CD14-positive monocyte (primary cell): ENCODE results near the gene PDS5B. TPM values are rescaled to one million over a fixed set of nuclear protein-coding genes. Genes with fewer than 3 reads are reported as not detected.

Experiments
- DNase-seq, 3 donors: peaks; one replicate each; pipeline ENCODE4 v3.0.0-alpha.2; 2011 to 2022
- H2AFZ ChIP-seq: 2 replicates; pipeline ENCODE4 v1.6.0; 2012; ENCODE audit warnings: mild to moderate bottlenecking, low read depth, low read length, inconsistent platforms; ENCODE audit not compliant: insufficient read depth, poor library complexity, severe bottlenecking
- H3K27ac ChIP-seq, 2 donors: 1 replicate in 1 of 2; 2 replicates in 1 of 2; pipeline ENCODE4 v1.5.1; 2012 to 2013; ENCODE audit warnings: low read length in 2 of 2, control low read depth in 1 of 2, inconsistent platforms in 1 of 2, low read depth in 1 of 2, mild to moderate bottlenecking in 1 of 2
- H3K27me3 ChIP-seq, 2 donors: one replicate each; pipeline versions ENCODE4 v1.6.0 to v1.6.1; 2011 to 2013; ENCODE audit warnings: low read length in 2 of 2; ENCODE audit not compliant: control insufficient read depth in 2 of 2, insufficient read depth in 2 of 2
- H3K36me3 ChIP-seq, 2 donors: replicated peaks in 1 of 2; 1 replicate in 1 of 2; 2 replicates in 1 of 2; pipeline versions ENCODE4 v1.5.1 to v1.6.1; 2012 to 2013; ENCODE audit warnings: low read length in 2 of 2, control low read depth in 1 of 2, inconsistent platforms in 1 of 2, mild to moderate bottlenecking in 1 of 2; ENCODE audit not compliant: insufficient read depth in 2 of 2, control insufficient read depth in 1 of 2
- H3K4me1 ChIP-seq, 2 donors: 1 replicate in 1 of 2; 2 replicates in 1 of 2; pipeline versions ENCODE4 v1.5.1 to v1.6.1; 2012 to 2013; ENCODE audit warnings: low read length in 2 of 2, control low read depth in 1 of 2, inconsistent platforms in 1 of 2, mild to moderate bottlenecking in 1 of 2, moderate library complexity in 1 of 2; ENCODE audit not compliant: insufficient read depth in 2 of 2, control insufficient read depth in 1 of 2
- H3K4me2 ChIP-seq: replicated peaks from 2 replicates; pipeline ENCODE3; 2012; ENCODE audit warnings: low read length, moderate library complexity, mild to moderate bottlenecking; ENCODE audit not compliant: poor library complexity, severe bottlenecking; ENCODE audit errors: extremely low read depth
- H3K4me3 ChIP-seq, 3 experiments: fragments of 200-600 bp in 1 of 3; sonication (generic) in 1 of 3; replicated peaks in 1 of 3; 1 replicate in 2 of 3; 2 replicates in 1 of 3; pipeline ENCODE4 v1.5.1; 2011 to 2013; ENCODE audit warnings: low read length in 3 of 3, mild to moderate bottlenecking in 3 of 3, control low read depth in 2 of 3, low read depth in 2 of 3, inconsistent platforms in 1 of 3, moderate library complexity in 1 of 3
- H3K79me2 ChIP-seq: 2 replicates; pipeline ENCODE4 v1.6.0; 2012; ENCODE audit warnings: mild to moderate bottlenecking, control low read depth, inconsistent platforms, low read length, moderate library complexity; ENCODE audit not compliant: insufficient read depth
- H3K9ac ChIP-seq: 2 replicates; pipeline ENCODE4 v1.6.0; 2017; ENCODE audit warnings: low read length, mild to moderate bottlenecking; ENCODE audit not compliant: insufficient read depth, poor library complexity, severe bottlenecking
- H3K9me3 ChIP-seq, 2 donors: replicated peaks in 1 of 2; 1 replicate in 1 of 2; 2 replicates in 1 of 2; pipeline versions ENCODE4 v1.5.1 to v1.6.1; 2012 to 2013; ENCODE audit warnings: low read length in 2 of 2, control low read depth in 1 of 2; ENCODE audit not compliant: control insufficient read depth in 1 of 2, insufficient read depth in 1 of 2
- H4K20me1 ChIP-seq: 2 replicates; pipeline ENCODE4 v1.6.0; 2012; ENCODE audit warnings: mild to moderate bottlenecking, low read length, control low read depth, moderate library complexity; ENCODE audit not compliant: insufficient read depth
- H3K27ac Mint-ChIP-seq, 7 donors: one replicate each; pipeline ENCODE4 v1.8.0; 2020; ENCODE audit warnings: mild to moderate bottlenecking in 7 of 7, mixed read lengths in 7 of 7, moderate library complexity in 6 of 7, inconsistent platforms in 2 of 7
- H3K27me3 Mint-ChIP-seq, 3 donors: one replicate each; pipeline ENCODE4 v1.8.0; 2021 to 2022; ENCODE audit warnings: low read depth in 3 of 3, mild to moderate bottlenecking in 3 of 3, mixed read lengths in 3 of 3, moderate library complexity in 3 of 3, inconsistent platforms in 1 of 3
- H3K36me3 Mint-ChIP-seq, 2 donors: one replicate each; pipeline ENCODE4 v1.8.0; 2020; ENCODE audit warnings: mixed read lengths in 2 of 2, inconsistent platforms in 1 of 2, mild to moderate bottlenecking in 1 of 2
- H3K4me1 Mint-ChIP-seq: one replicate; pipeline ENCODE4 v1.8.0; 2020; ENCODE audit warnings: mild to moderate bottlenecking, mixed read lengths
- H3K4me3 Mint-ChIP-seq, 2 donors: one replicate each; pipeline ENCODE4 v1.8.0; 2020; ENCODE audit warnings: mild to moderate bottlenecking in 2 of 2, mixed read lengths in 2 of 2, moderate library complexity in 1 of 2
- H3K9me3 Mint-ChIP-seq, 7 donors: one replicate each; pipeline ENCODE4 v1.8.0; 2020 to 2022; ENCODE audit warnings: mixed read lengths in 7 of 7, mild to moderate bottlenecking in 6 of 7, moderate library complexity in 6 of 7, inconsistent platforms in 2 of 7
- WGBS: methylation state at CpG from one replicate; pipeline ENCODE4 v1.1.5; 2013; ENCODE audit warnings: missing lambda C conversion rate; ENCODE audit not compliant: insufficient coverage; 5-methylcytosine and 5-hydroxymethylcytosine counted together
- intact Hi-C, 2 donors: fragments of 100-400 bp; cut with micrococcal nuclease; formaldehyde crosslinking; loops; one replicate each; pipeline versions ENCODE4 v1.15.0 to v1.15.1; 2023
- polyA plus RNA-seq, 3 donors: library from polyadenylated mRNA; depleted of rRNA in 1 of 3; unstranded in 2 of 3; stranded (reverse) in 1 of 3; fragments of 300-500 nt in 2 of 3; fragments of >200 nt in 1 of 3; fragmentation: Illumina TruSeq in 2 of 3; gene quantifications; 1 replicate in 2 of 3; 2 replicates in 1 of 3; pipeline ENCODE4 v1.2.3, GENCODE V29; 2012 to 2021
- TF ChIP-seq, protein P1 (sequence below): fragments of 200-600 bp; IDR thresholded peaks from one replicate; pipeline ENCODE4 v1.8.0; 2022; ENCODE audit warnings: antibody characterized with exemption, mild to moderate bottlenecking

The PDS5B gene
- polyA plus RNA-seq, 3 donors = 9.0 to 33.0 (median 21.0) TPM

DNA sequence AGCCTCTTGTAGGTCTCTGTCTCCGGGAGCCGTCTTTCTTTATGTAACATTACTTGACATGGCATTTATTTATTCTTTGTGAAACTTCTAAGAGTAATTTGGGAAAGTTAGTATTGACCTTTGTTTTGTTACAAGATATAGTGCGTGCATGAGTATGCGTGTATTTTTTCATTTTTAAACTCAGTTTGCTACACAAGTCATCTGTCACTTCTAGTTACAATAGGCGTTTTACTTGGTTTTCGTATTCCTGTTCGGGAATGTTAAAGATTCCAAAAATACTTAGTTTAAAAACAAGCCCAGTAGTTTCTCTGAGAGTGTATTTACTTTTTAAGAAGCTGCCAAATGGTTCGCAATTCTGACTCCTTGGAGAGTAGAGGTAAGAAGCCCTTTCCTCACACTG is 3.2 kb downstream of the PDS5B start:
- peaks cover 2 to 3% of the 10 kb centered on the region in 2 donors for H3K27me3 ChIP-seq
- intact Hi-C loops = loop anchor here (5.0 to 10.0 kb wide), 6 partner anchors 48 to 955 kb away; partner anchors contain the start of gene N4BP2L2 (in 2 of the 2)
- H3K4me2 ChIP-seq = no peak overlapping the region
- Mint-ChIP-seq H3K4me3 (no peak overlapping the region), H3K27ac (peak overlapping the region in 1 of 7 donors; percentile 20), H3K27me3 (peaks cover 3 to 8% (median 5%) of the 10 kb centered on the region in 3 donors), H3K4me1 (peaks cover 48% of the 10 kb centered on the region), H3K36me3 (no peaks in the 10 kb centered on the region), H3K9me3 (peaks cover 0 to 3% (median 0%) of the 10 kb centered on the region in 7 donors)
- no peaks in the 10 kb centered on the region for H3K36me3 ChIP-seq
- no peak for DNase-seq
- H3K27ac ChIP-seq = no peak overlapping the region
- WGBS = no CpG with 5 or more reads among the region's 8 CpGs
- H3K4me1 ChIP-seq = peaks cover 17 to 27% of the 10 kb centered on the region in 2 donors
- peaks cover 68% of the 10 kb centered on the region for H4K20me1 ChIP-seq
- H3K9me3 ChIP-seq = no peaks in the 10 kb centered on the region
- no peak overlapping the region for H3K9ac ChIP-seq
- H3K79me2 ChIP-seq = peaks cover 74% of the 10 kb centered on the region
- no peak overlapping the region for H3K4me3 ChIP-seq
- H2AFZ ChIP-seq = no peak overlapping the region
- TF ChIP-seq, protein P1, sequence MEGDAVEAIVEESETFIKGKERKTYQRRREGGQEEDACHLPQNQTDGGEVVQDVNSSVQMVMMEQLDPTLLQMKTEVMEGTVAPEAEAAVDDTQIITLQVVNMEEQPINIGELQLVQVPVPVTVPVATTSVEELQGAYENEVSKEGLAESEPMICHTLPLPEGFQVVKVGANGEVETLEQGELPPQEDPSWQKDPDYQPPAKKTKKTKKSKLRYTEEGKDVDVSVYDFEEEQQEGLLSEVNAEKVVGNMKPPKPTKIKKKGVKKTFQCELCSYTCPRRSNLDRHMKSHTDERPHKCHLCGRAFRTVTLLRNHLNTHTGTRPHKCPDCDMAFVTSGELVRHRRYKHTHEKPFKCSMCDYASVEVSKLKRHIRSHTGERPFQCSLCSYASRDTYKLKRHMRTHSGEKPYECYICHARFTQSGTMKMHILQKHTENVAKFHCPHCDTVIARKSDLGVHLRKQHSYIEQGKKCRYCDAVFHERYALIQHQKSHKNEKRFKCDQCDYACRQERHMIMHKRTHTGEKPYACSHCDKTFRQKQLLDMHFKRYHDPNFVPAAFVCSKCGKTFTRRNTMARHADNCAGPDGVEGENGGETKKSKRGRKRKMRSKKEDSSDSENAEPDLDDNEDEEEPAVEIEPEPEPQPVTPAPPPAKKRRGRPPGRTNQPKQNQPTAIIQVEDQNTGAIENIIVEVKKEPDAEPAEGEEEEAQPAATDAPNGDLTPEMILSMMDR = no peak

DNA sequence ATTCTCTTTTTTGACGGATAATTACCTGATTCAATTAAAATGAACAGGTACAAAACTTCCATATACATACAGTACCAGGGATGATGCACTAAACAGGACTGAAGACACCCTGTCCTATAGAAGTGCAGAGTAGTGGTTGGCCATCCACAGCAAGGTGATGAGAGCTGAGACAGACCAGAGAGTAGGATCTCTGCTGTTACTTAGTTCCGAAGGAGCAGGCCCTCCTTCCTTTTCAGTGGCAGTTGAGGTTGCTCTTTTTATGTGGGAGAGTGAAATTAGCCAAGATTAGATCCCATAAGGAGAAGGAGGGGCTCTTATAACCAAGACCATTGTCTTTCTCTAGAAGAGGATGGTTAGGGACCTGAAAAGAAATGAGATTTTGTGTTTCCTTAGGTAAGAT is 4.0 kb downstream of the PDS5B start:
- TF ChIP-seq, protein P1 = no peak
- Histone ChIP-seq H3K9me3 (no peaks in the 10 kb centered on the region), H2AFZ (no peak overlapping the region), H3K4me2 (no peak overlapping the region), H3K79me2 (peaks cover 82% of the 10 kb centered on the region), H4K20me1 (peaks cover 76% of the 10 kb centered on the region), H3K27me3 (peaks cover 0 to under 1% of the 10 kb centered on the region in 2 donors), H3K9ac (no peak overlapping the region), H3K36me3 (no peaks in the 10 kb centered on the region), H3K27ac (no peak overlapping the region), H3K4me1 (peaks cover 15 to 24% of the 10 kb centered on the region in 2 donors), H3K4me3 (no peak overlapping the region)
- H3K4me3 Mint-ChIP-seq = no peak overlapping the region
- DNase-seq = no peak
- no peaks in the 10 kb centered on the region for H3K36me3 Mint-ChIP-seq
- H3K27ac Mint-ChIP-seq = peak overlapping the region in 1 of 7 donors; percentile 70
- peaks cover 0 to 2% (median 1%) of the 10 kb centered on the region in 3 donors for H3K27me3 Mint-ChIP-seq
- peaks cover 47% of the 10 kb centered on the region for H3K4me1 Mint-ChIP-seq
- no CpG with 5 or more reads among the region's 2 CpGs for WGBS
- peaks cover 0 to 3% (median 0%) of the 10 kb centered on the region in 7 donors for H3K9me3 Mint-ChIP-seq
- intact Hi-C loops = no loop called here
